WTC11 (cell line): ENCODE measurements around the gene FIZ1. TPM values are rescaled to one million over a fixed set of nuclear protein-coding genes. Genes with fewer than 3 reads are reported as not detected.

Experiments
- ATAC-seq: fragments of 200-7000 bp; cut with Tn5 transposase; 2 replicates; pipeline ENCODE4 v1.10.0; 2021; ENCODE audit warnings: mild to moderate bottlenecking, moderate library complexity
- CTCF ChIA-PET: fragments of 300-600 bp; sonication (Branson Sonifier 250); formaldehyde crosslinking; loops from one replicate; lab custom pipeline; 2021; ENCODE audit warnings: antibody characterized with exemption; lab: Charles Lee
- POLR2A ChIA-PET: fragments of 350-600 bp; sonication (Branson Sonifier 250); formaldehyde crosslinking; loops from one replicate; lab custom pipeline; 2021; ENCODE audit warnings: antibody characterized with exemption; lab: Charles Lee
- DNase-seq: peaks from one replicate; pipeline ENCODE4 v3.0.0; 2021; ENCODE audit warnings: low spot score
- H3K27ac Mint-ChIP-seq: 2 replicates; pipeline ENCODE4 v1.8.0; 2021; ENCODE audit warnings: mixed read lengths
- H3K27me3 Mint-ChIP-seq: 2 replicates; pipeline ENCODE4 v1.8.0; 2021; ENCODE audit warnings: low read depth, mild to moderate bottlenecking, moderate library complexity, mixed read lengths
- H3K36me3 Mint-ChIP-seq: 2 replicates; pipeline ENCODE4 v1.8.0; 2021; ENCODE audit warnings: mixed read lengths
- H3K4me1 Mint-ChIP-seq: 2 replicates; pipeline ENCODE4 v1.8.0; 2022; ENCODE audit warnings: mixed read lengths
- H3K4me3 Mint-ChIP-seq: 2 replicates; pipeline ENCODE4 v1.8.0; 2021; ENCODE audit warnings: mild to moderate bottlenecking, moderate library complexity, mixed read lengths
- H3K9me3 Mint-ChIP-seq: 2 replicates; pipeline ENCODE4 v1.8.0; 2021; ENCODE audit warnings: mixed read lengths
- AFF4 ChIP-seq: sonication (generic); formaldehyde crosslinking; IDR thresholded peaks from 2 replicates; pipeline ENCODE4 v1.8.1; 2023; ENCODE audit warnings: mild to moderate bottlenecking, missing genetic modification reagents, borderline replicate concordance
- CTCF ChIP-seq: fragments of 200-600 bp; IDR thresholded peaks from 2 replicates; pipeline ENCODE4 v1.8.0; 2022; ENCODE audit warnings: antibody characterized with exemption
- E2F4 ChIP-seq: sonication (generic); formaldehyde crosslinking; IDR thresholded peaks from 2 replicates; pipeline ENCODE4 v1.8.1; 2022; ENCODE audit warnings: low read depth, mild to moderate bottlenecking, moderate library complexity, missing genetic modification reagents, borderline replicate concordance
- E2F5 ChIP-seq: sonication (generic); formaldehyde crosslinking; IDR thresholded peaks from 2 replicates; pipeline ENCODE4 v1.8.1; 2022; ENCODE audit warnings: mild to moderate bottlenecking, moderate library complexity, missing genetic modification reagents
- ERG ChIP-seq: fragments of 250-450 bp; sonication (Bioruptor Pico); IDR thresholded peaks from 2 replicates; pipeline ENCODE4 v1.8.0; 2021; ENCODE audit warnings: mild to moderate bottlenecking
- GTF2I ChIP-seq: fragments of 250-450 bp; sonication (Bioruptor Pico); conservative IDR thresholded peaks from 2 replicates; pipeline ENCODE4 v1.4.0; 2021; ENCODE audit warnings: mild to moderate bottlenecking
- MLX ChIP-seq: sonication (generic); formaldehyde crosslinking; IDR thresholded peaks from 2 replicates; pipeline ENCODE4 v1.8.1; 2023; ENCODE audit warnings: mild to moderate bottlenecking, missing genetic modification reagents, moderate library complexity
- MXD4 ChIP-seq: fragments of 250-450 bp; sonication (Bioruptor Pico); IDR thresholded peaks from 2 replicates; pipeline ENCODE4 v1.8.0; 2021; ENCODE audit warnings: mild to moderate bottlenecking, moderate library complexity, borderline replicate concordance
- NFATC4 ChIP-seq: fragments of 250-450 bp; sonication (Bioruptor Pico); IDR thresholded peaks from 2 replicates; pipeline ENCODE4 v1.9.0; 2021; ENCODE audit warnings: mild to moderate bottlenecking
- RELA ChIP-seq: sonication (generic); formaldehyde crosslinking; IDR thresholded peaks from 2 replicates; pipeline ENCODE4 v1.8.1; 2022; ENCODE audit warnings: missing genetic modification reagents, mild to moderate bottlenecking, borderline replicate concordance
- SMAD3 ChIP-seq: sonication (generic); formaldehyde crosslinking; IDR thresholded peaks from 2 replicates; pipeline ENCODE4 v1.8.0; 2022; ENCODE audit warnings: missing genetic modification reagents, mild to moderate bottlenecking, borderline replicate concordance
- ZNF423 ChIP-seq: fragments of 250-450 bp; sonication (Bioruptor Pico); IDR thresholded peaks from 2 replicates; pipeline ENCODE4 v2.1.2; 2022; ENCODE audit warnings: mild to moderate bottlenecking, moderate library complexity
- ZNF425 ChIP-seq: fragments of 250-450 bp; sonication (Bioruptor Pico); conservative IDR thresholded peaks from 2 replicates; pipeline ENCODE4 v1.9.0; 2021; ENCODE audit warnings: mild to moderate bottlenecking
- ZSCAN18 ChIP-seq: fragments of 250-450 bp; sonication (Bioruptor Pico); IDR thresholded peaks from 2 replicates; pipeline ENCODE4 v2.1.2; 2022; ENCODE audit warnings: mild to moderate bottlenecking, moderate library complexity
- total RNA-seq: library from RNA; stranded (reverse); gene quantifications from 3 replicates; pipeline ENCODE4 v1.2.3, GENCODE V29; 2021

The FIZ1 gene
- total RNA-seq, 1 experiment from 2014 or later = 20.1 TPM

GRCh38 chr19:55579766-55580621, 19.3 kb downstream of the FIZ1 start (continued):
- TF ChIP-seq CTCF (no peak), GTF2I (CRISPR knock-in tag) (no peak), ZSCAN18 (no peak), ZNF423 (CRISPR knock-in tag) (no peak), E2F4 (CRISPR knock-in tag) (no peak), ZNF425 (CRISPR knock-in tag) (no peak), MLX (CRISPR knock-in tag) (no peak), MXD4 (CRISPR knock-in tag) (no peak)

- ChIA-PET POLR2A (no interaction called here), CTCF (no interaction called here)
- Mint-ChIP-seq H3K36me3 (peaks cover 13% of the 10 kb centered on the region), H3K9me3 (no peaks in the 10 kb centered on the region), H3K27me3 (peaks cover 4% of the 10 kb centered on the region; the same call in 1 of the 2 replicates), H3K4me1 (peaks cover 5% of the 10 kb centered on the region), H3K27ac (peak overlapping the region; percentile 71), H3K4me3 (peak overlapping the region; percentile 86)
- no peak for TF ChIP-seq ERG (CRISPR knock-in tag)
- TF ChIP-seq NFATC4 (CRISPR knock-in tag) = no peak
- no peak for TF ChIP-seq MLX (CRISPR knock-in tag)
- no peak for TF ChIP-seq AFF4
- TF ChIP-seq SMAD3 = no peak
- TF ChIP-seq E2F5 (CRISPR knock-in tag) = no peak
- no peak for TF ChIP-seq RELA (CRISPR knock-in tag)
- DNase-seq = no peak
- ATAC-seq = no peak
These were observed 20.3 kb downstream of the FIZ1 start for GRCh38 chr19:55578761-55579747.
